GM23338 (cell line): ENCODE data around the gene FSIP2. TPM values are rescaled to one million over a fixed set of nuclear protein-coding genes. Genes with fewer than 3 reads are reported as not detected.

ENCODE experiments used
- ATAC-seq: fragments of 200-7000 bp; cut with Tn5 transposase; 3 replicates; pipeline ENCODE4 v1.9.1; 2020
- DNase-seq: peaks from one replicate; pipeline ENCODE4 v3.0.0-alpha.2; 2015; ENCODE audit warnings: low spot score
- H2AFZ ChIP-seq: fragments of 200-600 bp; sonication (generic); 2 replicates; pipeline ENCODE4 v1.8.0; 2016; ENCODE audit warnings: antibody characterized with exemption, mild to moderate bottlenecking, moderate library complexity
- H3F3A ChIP-seq: fragments of 200-600 bp; sonication (generic); replicated peaks from 2 replicates; pipeline ENCODE4 v1.8.0; 2017; ENCODE audit warnings: antibody characterized with exemption, mixed run types, low read depth
- H3K27ac ChIP-seq: fragments of 200-600 bp; sonication (generic); 2 replicates; pipeline ENCODE4 v1.6.1; 2016; ENCODE audit warnings: low read depth
- H3K27me3 ChIP-seq: fragments of 200-600 bp; sonication (generic); 2 replicates; pipeline ENCODE4 v1.8.0; 2016; ENCODE audit warnings: mild to moderate bottlenecking, mixed run types, moderate library complexity; ENCODE audit not compliant: insufficient read depth
- H3K36me3 ChIP-seq: fragments of 200-600 bp; sonication (generic); 2 replicates; pipeline ENCODE4 v1.8.0; 2016; ENCODE audit warnings: mild to moderate bottlenecking; ENCODE audit not compliant: insufficient read depth
- H3K4me1 ChIP-seq: fragments of 200-600 bp; sonication (generic); 2 replicates; pipeline ENCODE4 v1.8.0; 2016; ENCODE audit warnings: mild to moderate bottlenecking, moderate library complexity; ENCODE audit not compliant: insufficient read depth
- H3K4me2 ChIP-seq: fragments of 200-600 bp; sonication (generic); 2 replicates; pipeline ENCODE4 v1.7.1; 2017; ENCODE audit warnings: mixed run types
- H3K4me3 ChIP-seq: fragments of 200-600 bp; sonication (generic); 2 replicates; pipeline ENCODE4 v1.6.1; 2016; ENCODE audit warnings: mixed run types
- H3K79me2 ChIP-seq: fragments of 200-600 bp; sonication (generic); replicated peaks from 2 replicates; pipeline ENCODE4 v1.8.0; 2017; ENCODE audit warnings: mild to moderate bottlenecking; ENCODE audit not compliant: insufficient read depth
- H3K9me2 ChIP-seq: fragments of 200-600 bp; sonication (generic); 2 replicates; pipeline ENCODE4 v1.8.0; 2017; ENCODE audit not compliant: insufficient read depth
- H4K20me1 ChIP-seq: fragments of 200-600 bp; sonication (generic); replicated peaks from 2 replicates; pipeline ENCODE4 v1.8.0; 2017; ENCODE audit warnings: mild to moderate bottlenecking; ENCODE audit not compliant: insufficient read depth
- H3K27ac Mint-ChIP-seq: 2 replicates; pipeline ENCODE4 v1.8.0; 2020; ENCODE audit warnings: inconsistent platforms, mild to moderate bottlenecking, moderate library complexity, mixed read lengths
- H3K27me3 Mint-ChIP-seq: 3 replicates; pipeline ENCODE4 v1.8.0; 2022; ENCODE audit warnings: low read depth, mild to moderate bottlenecking, moderate library complexity, mixed read lengths, inconsistent platforms; ENCODE audit not compliant: insufficient read depth, poor library complexity
- H3K36me3 Mint-ChIP-seq: 3 replicates; pipeline ENCODE4 v1.8.0; 2021; ENCODE audit warnings: low read depth, mild to moderate bottlenecking, inconsistent platforms, moderate library complexity, mixed read lengths
- H3K4me1 Mint-ChIP-seq: 3 replicates; pipeline ENCODE4 v1.8.0; 2020; ENCODE audit warnings: mild to moderate bottlenecking, inconsistent platforms, mixed read lengths
- H3K4me3 Mint-ChIP-seq: 3 replicates; pipeline ENCODE4 v1.8.0; 2021; ENCODE audit warnings: moderate library complexity, mild to moderate bottlenecking, inconsistent platforms, mixed read lengths
- H3K9me3 Mint-ChIP-seq: 3 replicates; pipeline ENCODE4 v1.8.0; 2020; ENCODE audit warnings: moderate library complexity, mild to moderate bottlenecking, inconsistent platforms, mixed read lengths
- CREB1 ChIP-seq: fragments of 250-450 bp; sonication (Bioruptor Pico); IDR thresholded peaks from 2 replicates; pipeline ENCODE4 v1.5.0; 2020; ENCODE audit warnings: low read depth, mild to moderate bottlenecking, moderate library complexity
- EZH2 ChIP-seq: fragments of 200-600 bp; sonication (generic); IDR thresholded peaks from one replicate; pipeline ENCODE4 v1.8.0; 2017; ENCODE audit warnings: antibody characterized with exemption, mild to moderate bottlenecking, low read depth; ENCODE audit not compliant: unreplicated experiment
- EZH2phosphoT487 ChIP-seq: fragments of 200-600 bp; sonication (generic); IDR thresholded peaks from one replicate; pipeline ENCODE4 v1.8.1; 2018; ENCODE audit warnings: antibody characterized with exemption; ENCODE audit not compliant: unreplicated experiment
- JUNB ChIP-seq: IDR thresholded peaks from one replicate; pipeline ENCODE4 v1.6.1; 2016; ENCODE audit warnings: antibody characterized with exemption; ENCODE audit not compliant: unreplicated experiment
- NANOG ChIP-seq: IDR thresholded peaks from 2 replicates; pipeline ENCODE4 v1.6.1; 2016; ENCODE audit warnings: antibody characterized with exemption, borderline replicate concordance
- POLR2AphosphoS5 ChIP-seq: IDR thresholded peaks from 2 replicates; pipeline ENCODE4 v1.6.1; 2016; ENCODE audit warnings: antibody characterized with exemption, low read depth
- STAT1 ChIP-seq: IDR thresholded peaks from one replicate; pipeline ENCODE4 v1.6.1; 2016; ENCODE audit warnings: antibody characterized with exemption; ENCODE audit not compliant: unreplicated experiment
- ZNF114 ChIP-seq: fragments of 250-450 bp; sonication (Bioruptor Pico); IDR thresholded peaks from 2 replicates; pipeline ENCODE4 v1.5.0; 2020; ENCODE audit warnings: mild to moderate bottlenecking, moderate library complexity
- ZNF331 ChIP-seq: fragments of 250-450 bp; sonication (Bioruptor Pico); IDR thresholded peaks from 2 replicates; pipeline ENCODE4 v1.5.0; 2020; ENCODE audit warnings: low read depth, mild to moderate bottlenecking, moderate library complexity
- polyA plus RNA-seq: library from polyadenylated mRNA; unstranded; fragments of >200 nt; fragmentation: Nextera tagmentation; extraction: Ambion mirVana; gene quantifications from 2 replicates; pipeline ENCODE4 v1.2.1, GENCODE V29; 2016
- total RNA-seq: library from RNA; depleted of rRNA; stranded (reverse); fragments of >200 nt; shearing (Covaris generic); gene quantifications from 2 replicates; pipeline ENCODE4 v1.2.3, GENCODE V29; 2014
- TF ChIP-seq, protein P1 (sequence below), 2 experiments: fragments of 200-600 bp in 1 of 2; sonication (generic) in 1 of 2; conservative IDR thresholded peaks; 2 replicates each; pipeline versions ENCODE4 v1.5.1 to v1.6.1; 2016 to 2017; ENCODE audit warnings: antibody characterized with exemption in 2 of 2, low read depth in 2 of 2, mild to moderate bottlenecking in 2 of 2, moderate library complexity in 1 of 2
- TF ChIP-seq, protein P2 (sequence below): IDR thresholded peaks from 2 replicates; pipeline ENCODE4 v1.6.1; 2016; ENCODE audit warnings: antibody characterized with exemption
- TF ChIP-seq, protein P3 (sequence below): fragments of 250-450 bp; sonication (Bioruptor Pico); IDR thresholded peaks from 2 replicates; pipeline ENCODE4 v1.5.0; 2020; ENCODE audit warnings: mild to moderate bottlenecking, moderate library complexity
- TF ChIP-seq, protein P4 (sequence below): IDR thresholded peaks from one replicate; pipeline ENCODE4 v1.6.1; 2018; ENCODE audit warnings: antibody characterized with exemption; ENCODE audit not compliant: unreplicated experiment

FSIP2 gene
- total and polyA plus RNA-seq, 2 experiments from 2014 or later: 3.2 to 3.8 TPM

DNA sequence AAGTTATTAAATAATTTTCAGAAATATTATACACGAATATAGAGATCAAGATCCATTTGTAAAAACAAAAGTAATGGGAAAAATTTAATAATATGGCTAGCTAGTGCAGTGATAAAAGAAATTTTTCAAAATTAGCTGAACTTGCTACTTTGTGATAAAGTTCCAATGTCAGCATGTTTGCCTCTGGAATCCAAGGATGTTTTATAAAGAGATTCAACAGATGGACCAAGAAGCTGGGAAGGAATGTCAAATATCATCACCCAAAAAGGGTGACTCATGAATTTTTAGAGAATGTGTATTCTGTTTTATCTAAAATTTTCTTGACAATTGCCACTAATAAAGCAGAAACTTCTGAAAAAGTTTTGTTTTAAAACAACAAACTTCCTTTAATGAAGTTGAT lies 95.3 kb downstream of the FSIP2 start:
- Histone ChIP-seq H3F3A (no peaks in the 10 kb centered on the region), H2AFZ (no peak overlapping the region), H3K9me2 (no peaks in the 10 kb centered on the region; the same call in 1 of the 2 replicates), H3K4me3 (no peak overlapping the region), H3K27me3 (no peaks in the 10 kb centered on the region), H3K36me3 (no peaks in the 10 kb centered on the region; the same call in 1 of the 2 replicates), H3K4me1 (no peaks in the 10 kb centered on the region), H3K27ac (no peak overlapping the region), H3K4me2 (no peak overlapping the region), H3K79me2 (no peaks in the 10 kb centered on the region), H4K20me1 (no peaks in the 10 kb centered on the region)
- ATAC-seq: no peak
- TF ChIP-seq, protein P1, sequence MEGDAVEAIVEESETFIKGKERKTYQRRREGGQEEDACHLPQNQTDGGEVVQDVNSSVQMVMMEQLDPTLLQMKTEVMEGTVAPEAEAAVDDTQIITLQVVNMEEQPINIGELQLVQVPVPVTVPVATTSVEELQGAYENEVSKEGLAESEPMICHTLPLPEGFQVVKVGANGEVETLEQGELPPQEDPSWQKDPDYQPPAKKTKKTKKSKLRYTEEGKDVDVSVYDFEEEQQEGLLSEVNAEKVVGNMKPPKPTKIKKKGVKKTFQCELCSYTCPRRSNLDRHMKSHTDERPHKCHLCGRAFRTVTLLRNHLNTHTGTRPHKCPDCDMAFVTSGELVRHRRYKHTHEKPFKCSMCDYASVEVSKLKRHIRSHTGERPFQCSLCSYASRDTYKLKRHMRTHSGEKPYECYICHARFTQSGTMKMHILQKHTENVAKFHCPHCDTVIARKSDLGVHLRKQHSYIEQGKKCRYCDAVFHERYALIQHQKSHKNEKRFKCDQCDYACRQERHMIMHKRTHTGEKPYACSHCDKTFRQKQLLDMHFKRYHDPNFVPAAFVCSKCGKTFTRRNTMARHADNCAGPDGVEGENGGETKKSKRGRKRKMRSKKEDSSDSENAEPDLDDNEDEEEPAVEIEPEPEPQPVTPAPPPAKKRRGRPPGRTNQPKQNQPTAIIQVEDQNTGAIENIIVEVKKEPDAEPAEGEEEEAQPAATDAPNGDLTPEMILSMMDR (conservative IDR thresholded peaks at IDR 0.05; ENCODE audit: low read depth in 2 of 2): no peak
- no peak for TF ChIP-seq NANOG
- TF ChIP-seq, protein P2, sequence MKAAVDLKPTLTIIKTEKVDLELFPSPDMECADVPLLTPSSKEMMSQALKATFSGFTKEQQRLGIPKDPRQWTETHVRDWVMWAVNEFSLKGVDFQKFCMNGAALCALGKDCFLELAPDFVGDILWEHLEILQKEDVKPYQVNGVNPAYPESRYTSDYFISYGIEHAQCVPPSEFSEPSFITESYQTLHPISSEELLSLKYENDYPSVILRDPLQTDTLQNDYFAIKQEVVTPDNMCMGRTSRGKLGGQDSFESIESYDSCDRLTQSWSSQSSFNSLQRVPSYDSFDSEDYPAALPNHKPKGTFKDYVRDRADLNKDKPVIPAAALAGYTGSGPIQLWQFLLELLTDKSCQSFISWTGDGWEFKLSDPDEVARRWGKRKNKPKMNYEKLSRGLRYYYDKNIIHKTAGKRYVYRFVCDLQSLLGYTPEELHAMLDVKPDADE: no peak
- TF ChIP-seq JUNB: no peak
- no peak for TF ChIP-seq ZNF114
- TF ChIP-seq, protein P3, sequence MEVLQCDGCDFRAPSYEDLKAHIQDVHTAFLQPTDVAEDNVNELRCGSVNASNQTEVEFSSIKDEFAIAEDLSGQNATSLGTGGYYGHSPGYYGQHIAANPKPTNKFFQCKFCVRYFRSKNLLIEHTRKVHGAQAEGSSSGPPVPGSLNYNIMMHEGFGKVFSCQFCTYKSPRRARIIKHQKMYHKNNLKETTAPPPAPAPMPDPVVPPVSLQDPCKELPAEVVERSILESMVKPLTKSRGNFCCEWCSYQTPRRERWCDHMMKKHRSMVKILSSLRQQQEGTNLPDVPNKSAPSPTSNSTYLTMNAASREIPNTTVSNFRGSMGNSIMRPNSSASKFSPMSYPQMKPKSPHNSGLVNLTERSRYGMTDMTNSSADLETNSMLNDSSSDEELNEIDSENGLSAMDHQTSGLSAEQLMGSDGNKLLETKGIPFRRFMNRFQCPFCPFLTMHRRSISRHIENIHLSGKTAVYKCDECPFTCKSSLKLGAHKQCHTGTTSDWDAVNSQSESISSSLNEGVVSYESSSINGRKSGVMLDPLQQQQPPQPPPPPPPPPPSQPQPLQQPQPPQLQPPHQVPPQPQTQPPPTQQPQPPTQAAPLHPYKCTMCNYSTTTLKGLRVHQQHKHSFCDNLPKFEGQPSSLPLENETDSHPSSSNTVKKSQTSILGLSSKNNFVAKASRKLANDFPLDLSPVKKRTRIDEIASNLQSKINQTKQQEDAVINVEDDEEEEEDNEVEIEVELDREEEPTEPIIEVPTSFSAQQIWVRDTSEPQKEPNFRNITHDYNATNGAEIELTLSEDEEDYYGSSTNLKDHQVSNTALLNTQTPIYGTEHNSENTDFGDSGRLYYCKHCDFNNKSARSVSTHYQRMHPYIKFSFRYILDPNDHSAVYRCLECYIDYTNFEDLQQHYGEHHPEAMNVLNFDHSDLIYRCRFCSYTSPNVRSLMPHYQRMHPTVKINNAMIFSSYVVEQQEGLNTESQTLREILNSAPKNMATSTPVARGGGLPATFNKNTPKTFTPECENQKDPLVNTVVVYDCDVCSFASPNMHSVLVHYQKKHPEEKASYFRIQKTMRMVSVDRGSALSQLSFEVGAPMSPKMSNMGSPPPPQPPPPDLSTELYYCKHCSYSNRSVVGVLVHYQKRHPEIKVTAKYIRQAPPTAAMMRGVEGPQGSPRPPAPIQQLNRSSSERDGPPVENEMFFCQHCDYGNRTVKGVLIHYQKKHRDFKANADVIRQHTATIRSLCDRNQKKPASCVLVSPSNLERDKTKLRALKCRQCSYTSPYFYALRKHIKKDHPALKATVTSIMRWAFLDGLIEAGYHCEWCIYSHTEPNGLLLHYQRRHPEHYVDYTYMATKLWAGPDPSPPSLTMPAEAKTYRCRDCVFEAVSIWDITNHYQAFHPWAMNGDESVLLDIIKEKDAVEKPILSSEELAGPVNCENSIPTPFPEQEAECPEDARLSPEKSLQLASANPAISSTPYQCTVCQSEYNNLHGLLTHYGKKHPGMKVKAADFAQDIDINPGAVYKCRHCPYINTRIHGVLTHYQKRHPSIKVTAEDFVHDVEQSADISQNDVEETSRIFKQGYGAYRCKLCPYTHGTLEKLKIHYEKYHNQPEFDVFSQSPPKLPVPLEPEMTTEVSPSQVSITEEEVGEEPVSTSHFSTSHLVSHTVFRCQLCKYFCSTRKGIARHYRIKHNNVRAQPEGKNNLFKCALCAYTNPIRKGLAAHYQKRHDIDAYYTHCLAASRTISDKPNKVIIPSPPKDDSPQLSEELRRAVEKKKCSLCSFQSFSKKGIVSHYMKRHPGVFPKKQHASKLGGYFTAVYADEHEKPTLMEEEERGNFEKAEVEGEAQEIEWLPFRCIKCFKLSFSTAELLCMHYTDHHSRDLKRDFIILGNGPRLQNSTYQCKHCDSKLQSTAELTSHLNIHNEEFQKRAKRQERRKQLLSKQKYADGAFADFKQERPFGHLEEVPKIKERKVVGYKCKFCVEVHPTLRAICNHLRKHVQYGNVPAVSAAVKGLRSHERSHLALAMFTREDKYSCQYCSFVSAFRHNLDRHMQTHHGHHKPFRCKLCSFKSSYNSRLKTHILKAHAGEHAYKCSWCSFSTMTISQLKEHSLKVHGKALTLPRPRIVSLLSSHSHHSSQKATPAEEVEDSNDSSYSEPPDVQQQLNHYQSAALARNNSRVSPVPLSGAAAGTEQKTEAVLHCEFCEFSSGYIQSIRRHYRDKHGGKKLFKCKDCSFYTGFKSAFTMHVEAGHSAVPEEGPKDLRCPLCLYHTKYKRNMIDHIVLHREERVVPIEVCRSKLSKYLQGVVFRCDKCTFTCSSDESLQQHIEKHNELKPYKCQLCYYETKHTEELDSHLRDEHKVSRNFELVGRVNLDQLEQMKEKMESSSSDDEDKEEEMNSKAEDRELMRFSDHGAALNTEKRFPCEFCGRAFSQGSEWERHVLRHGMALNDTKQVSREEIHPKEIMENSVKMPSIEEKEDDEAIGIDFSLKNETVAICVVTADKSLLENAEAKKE: no peak
- TF ChIP-seq EZH2phosphoT487: no peak
- TF ChIP-seq, protein P4, sequence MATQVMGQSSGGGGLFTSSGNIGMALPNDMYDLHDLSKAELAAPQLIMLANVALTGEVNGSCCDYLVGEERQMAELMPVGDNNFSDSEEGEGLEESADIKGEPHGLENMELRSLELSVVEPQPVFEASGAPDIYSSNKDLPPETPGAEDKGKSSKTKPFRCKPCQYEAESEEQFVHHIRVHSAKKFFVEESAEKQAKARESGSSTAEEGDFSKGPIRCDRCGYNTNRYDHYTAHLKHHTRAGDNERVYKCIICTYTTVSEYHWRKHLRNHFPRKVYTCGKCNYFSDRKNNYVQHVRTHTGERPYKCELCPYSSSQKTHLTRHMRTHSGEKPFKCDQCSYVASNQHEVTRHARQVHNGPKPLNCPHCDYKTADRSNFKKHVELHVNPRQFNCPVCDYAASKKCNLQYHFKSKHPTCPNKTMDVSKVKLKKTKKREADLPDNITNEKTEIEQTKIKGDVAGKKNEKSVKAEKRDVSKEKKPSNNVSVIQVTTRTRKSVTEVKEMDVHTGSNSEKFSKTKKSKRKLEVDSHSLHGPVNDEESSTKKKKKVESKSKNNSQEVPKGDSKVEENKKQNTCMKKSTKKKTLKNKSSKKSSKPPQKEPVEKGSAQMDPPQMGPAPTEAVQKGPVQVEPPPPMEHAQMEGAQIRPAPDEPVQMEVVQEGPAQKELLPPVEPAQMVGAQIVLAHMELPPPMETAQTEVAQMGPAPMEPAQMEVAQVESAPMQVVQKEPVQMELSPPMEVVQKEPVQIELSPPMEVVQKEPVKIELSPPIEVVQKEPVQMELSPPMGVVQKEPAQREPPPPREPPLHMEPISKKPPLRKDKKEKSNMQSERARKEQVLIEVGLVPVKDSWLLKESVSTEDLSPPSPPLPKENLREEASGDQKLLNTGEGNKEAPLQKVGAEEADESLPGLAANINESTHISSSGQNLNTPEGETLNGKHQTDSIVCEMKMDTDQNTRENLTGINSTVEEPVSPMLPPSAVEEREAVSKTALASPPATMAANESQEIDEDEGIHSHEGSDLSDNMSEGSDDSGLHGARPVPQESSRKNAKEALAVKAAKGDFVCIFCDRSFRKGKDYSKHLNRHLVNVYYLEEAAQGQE: no peak
- no peak for TF ChIP-seq POLR2AphosphoS5
- TF ChIP-seq EZH2: no peak
- TF ChIP-seq STAT1: no peak
- no peak for TF ChIP-seq ZNF331 (CRISPR knock-in tag)
- TF ChIP-seq CREB1: no peak
- peaks cover 15% of the 10 kb centered on the region; the same call in 2 of the 3 replicates for H3K36me3 Mint-ChIP-seq
- no peak for DNase-seq
- peaks cover 21% of the 10 kb centered on the region for H3K9me3 Mint-ChIP-seq
- no peaks in the 10 kb centered on the region for H3K27me3 Mint-ChIP-seq
- no peak overlapping the region for H3K4me3 Mint-ChIP-seq
- H3K4me1 Mint-ChIP-seq: no peaks in the 10 kb centered on the region
- no peak overlapping the region for H3K27ac Mint-ChIP-seq
